Measurements from ENCODE around the gene SUSD1. TPM values are rescaled to one million over a fixed set of nuclear protein-coding genes. Genes with fewer than 3 reads are reported as not detected.

SUSD1 gene
- total and polyA plus RNA-seq, 2 donors from 2014 or later, result 11.0 to 19.8 TPM

DNA sequence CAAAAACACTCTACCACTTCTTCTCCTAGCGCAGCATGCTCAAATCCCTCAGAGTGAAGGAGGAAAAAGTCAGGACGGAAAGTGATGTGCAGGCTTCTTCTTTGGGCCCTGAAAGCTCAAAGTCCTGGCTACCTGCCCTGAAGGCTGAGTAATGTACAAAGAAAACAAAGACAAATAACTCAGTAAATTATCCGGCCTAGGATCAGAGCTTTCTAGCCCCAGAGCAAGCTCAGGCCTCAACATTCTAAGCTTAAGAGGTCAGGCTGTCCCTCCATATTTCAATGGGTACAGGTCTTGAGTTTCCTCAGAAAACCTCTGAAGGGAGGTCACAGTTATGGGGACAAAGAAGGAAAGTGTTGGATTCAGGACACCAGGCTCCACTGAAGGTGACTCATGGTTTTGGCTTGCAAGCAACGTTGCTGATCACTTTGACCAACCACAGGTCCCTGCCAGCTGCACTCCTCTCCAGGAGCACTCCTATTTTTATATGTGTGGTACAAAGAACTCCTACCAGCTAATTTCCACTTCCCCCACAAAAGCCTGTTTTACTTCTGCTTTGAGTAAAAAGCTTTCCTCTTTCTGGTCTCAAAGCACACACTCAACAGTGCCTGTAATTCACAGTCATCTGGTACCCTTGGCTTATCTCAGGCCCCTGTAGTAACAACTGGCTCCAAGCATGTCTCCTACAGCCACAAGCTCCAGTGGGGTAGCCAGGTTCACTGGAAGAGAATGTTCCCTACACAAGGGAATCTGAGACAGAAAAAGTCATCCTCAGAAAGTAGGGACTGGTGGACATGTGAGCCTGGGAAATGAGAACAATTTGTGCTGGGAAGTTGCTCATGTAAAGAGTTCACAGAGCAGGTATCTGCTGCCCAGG is 162.8 kb downstream of the SUSD1 start:
- Histone ChIP-seq H3K4me3 (ENCODE audit: low read length in 3 of 3) (no peak overlapping the region), H3K27ac (ENCODE audit: low read depth in 2 of 2, low read length in 2 of 2) (peak overlapping the region; percentile 47 to 85), H3K9ac (ENCODE audit: low read length in 3 of 3) (peak overlapping the region in 1 of 3 donors; percentile 38), H3K36me3 (ENCODE audit: control insufficient read depth in 2 of 3, insufficient read depth in 3 of 3, low read length in 3 of 3) (no peaks in the 10 kb centered on the region), H3K27me3 (ENCODE audit: control insufficient read depth, insufficient read depth, low read length) (no peaks in the 10 kb centered on the region), H3K4me1 (ENCODE audit: control insufficient read depth in 2 of 3, insufficient read depth in 2 of 3, low read depth in 1 of 3, low read length in 3 of 3) (peaks cover 0 to 11% (median 9%) of the 10 kb centered on the region in 3 donors), H3K9me3 (ENCODE audit: control insufficient read depth in 2 of 3, insufficient read depth in 1 of 3, low read length in 3 of 3) (no peaks in the 10 kb centered on the region)
- intact Hi-C loops (cut with DNase I), result no loop called here
- TF ChIP-seq, protein P1, sequence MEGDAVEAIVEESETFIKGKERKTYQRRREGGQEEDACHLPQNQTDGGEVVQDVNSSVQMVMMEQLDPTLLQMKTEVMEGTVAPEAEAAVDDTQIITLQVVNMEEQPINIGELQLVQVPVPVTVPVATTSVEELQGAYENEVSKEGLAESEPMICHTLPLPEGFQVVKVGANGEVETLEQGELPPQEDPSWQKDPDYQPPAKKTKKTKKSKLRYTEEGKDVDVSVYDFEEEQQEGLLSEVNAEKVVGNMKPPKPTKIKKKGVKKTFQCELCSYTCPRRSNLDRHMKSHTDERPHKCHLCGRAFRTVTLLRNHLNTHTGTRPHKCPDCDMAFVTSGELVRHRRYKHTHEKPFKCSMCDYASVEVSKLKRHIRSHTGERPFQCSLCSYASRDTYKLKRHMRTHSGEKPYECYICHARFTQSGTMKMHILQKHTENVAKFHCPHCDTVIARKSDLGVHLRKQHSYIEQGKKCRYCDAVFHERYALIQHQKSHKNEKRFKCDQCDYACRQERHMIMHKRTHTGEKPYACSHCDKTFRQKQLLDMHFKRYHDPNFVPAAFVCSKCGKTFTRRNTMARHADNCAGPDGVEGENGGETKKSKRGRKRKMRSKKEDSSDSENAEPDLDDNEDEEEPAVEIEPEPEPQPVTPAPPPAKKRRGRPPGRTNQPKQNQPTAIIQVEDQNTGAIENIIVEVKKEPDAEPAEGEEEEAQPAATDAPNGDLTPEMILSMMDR (IDR thresholded peaks at IDR 0.05; ENCODE audit: borderline replicate concordance, extremely low read depth, insufficient read depth), result no peak
- DNase-seq (peak in 1 of 5 donors; percentile 44), FAIRE-seq (no peak)

DNA sequence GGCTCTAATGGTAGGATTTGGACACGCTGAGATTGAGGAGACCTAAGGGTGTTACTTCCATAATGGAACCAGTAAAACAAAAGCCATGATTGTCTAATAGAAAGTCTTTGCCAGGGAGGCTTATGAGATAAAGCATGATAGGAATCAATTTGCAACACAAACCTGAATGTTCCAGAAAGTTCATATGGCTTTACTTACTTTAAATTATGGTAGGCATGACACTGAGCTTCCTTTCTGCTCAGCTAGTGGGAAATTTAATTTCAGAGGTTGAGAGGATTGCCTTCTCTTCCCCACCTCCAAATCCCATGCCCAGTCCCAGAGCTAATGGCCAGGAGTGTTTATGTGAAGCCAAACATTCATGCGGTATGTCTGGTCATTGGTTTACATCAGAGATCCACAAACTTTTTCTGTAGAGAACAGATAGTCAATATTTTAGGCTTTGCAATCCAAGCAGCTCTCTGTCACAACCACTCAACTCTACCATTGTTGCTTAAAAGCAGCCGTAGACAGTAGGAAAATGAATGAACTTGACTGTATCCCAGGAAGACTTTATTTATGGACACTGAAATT is 164.0 kb downstream of the SUSD1 start:
- TF ChIP-seq, protein P1 (IDR thresholded peaks at IDR 0.05; ENCODE audit: borderline replicate concordance, extremely low read depth, insufficient read depth), result no peak
- intact Hi-C loops (cut with DNase I), result no loop called here
- H3K27ac ChIP-seq (ENCODE audit: low read depth in 2 of 2, low read length in 2 of 2), result no peak overlapping the region
- no peaks in the 10 kb centered on the region for H3K9me3 ChIP-seq (ENCODE audit: control insufficient read depth in 2 of 3, insufficient read depth in 1 of 3, low read length in 3 of 3)
- H3K9ac ChIP-seq (ENCODE audit: low read length in 3 of 3), result no peak overlapping the region
- H3K27me3 ChIP-seq (ENCODE audit: control insufficient read depth, insufficient read depth, low read length), result no peaks in the 10 kb centered on the region
- FAIRE-seq (no peak), DNase-seq (no peak)
- H3K4me3 ChIP-seq (ENCODE audit: low read length in 3 of 3), result no peak overlapping the region
- H3K4me1 ChIP-seq (ENCODE audit: control insufficient read depth in 2 of 3, insufficient read depth in 2 of 3, low read depth in 1 of 3, low read length in 3 of 3), result peaks cover 0 to 11% (median 9%) of the 10 kb centered on the region in 3 donors
- H3K36me3 ChIP-seq (ENCODE audit: control insufficient read depth in 2 of 3, insufficient read depth in 3 of 3, low read length in 3 of 3), result no peaks in the 10 kb centered on the region

DNA sequence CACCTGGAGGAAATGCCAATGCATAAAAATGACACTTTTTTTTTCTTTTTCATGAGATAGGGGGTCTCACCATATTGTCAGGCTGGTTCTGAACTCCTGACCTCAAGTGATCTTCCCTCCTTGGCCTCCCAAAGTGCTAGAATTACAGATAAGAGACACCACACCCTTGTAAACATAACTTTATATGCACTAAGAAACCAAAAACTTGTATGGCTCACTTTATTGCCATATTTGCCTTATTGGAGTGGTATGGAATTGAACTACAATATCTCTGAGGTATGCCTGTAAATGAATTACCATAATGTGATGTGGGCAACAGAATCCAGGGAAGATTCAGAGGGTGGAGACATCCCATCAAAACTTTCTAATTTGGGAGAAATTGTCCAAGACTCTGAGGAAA is 164.6 kb downstream of the SUSD1 start:
- no peak overlapping the region for H3K27ac ChIP-seq (ENCODE audit: low read depth in 2 of 2, low read length in 2 of 2)
- no peak overlapping the region for H3K4me3 ChIP-seq (ENCODE audit: low read length in 3 of 3)
- H3K27me3 ChIP-seq (ENCODE audit: control insufficient read depth, insufficient read depth, low read length), result no peaks in the 10 kb centered on the region
- no peaks in the 10 kb centered on the region for H3K9me3 ChIP-seq (ENCODE audit: control insufficient read depth in 2 of 3, insufficient read depth in 1 of 3, low read length in 3 of 3)
- intact Hi-C loops (cut with DNase I), result no loop called here
- FAIRE-seq, result no peak
- no peaks in the 10 kb centered on the region for H3K36me3 ChIP-seq (ENCODE audit: control insufficient read depth in 2 of 3, insufficient read depth in 3 of 3, low read length in 3 of 3)
- DNase-seq, result no peak
- peaks cover 0 to 11% (median 9%) of the 10 kb centered on the region in 3 donors for H3K4me1 ChIP-seq (ENCODE audit: control insufficient read depth in 2 of 3, insufficient read depth in 2 of 3, low read depth in 1 of 3, low read length in 3 of 3)
- TF ChIP-seq, protein P1 (IDR thresholded peaks at IDR 0.05; ENCODE audit: borderline replicate concordance, extremely low read depth, insufficient read depth), result no peak
- H3K9ac ChIP-seq (ENCODE audit: low read length in 3 of 3), result no peak overlapping the region

Measured in kidney (tissue), 14 donors.